ACHN (cell line): ENCODE data around the gene JAML.

Experiments
- DNase-seq: peaks from one replicate; pipeline ENCODE4 v3.0.0-alpha.2; 2015
- in situ Hi-C: cut with HindIII; loops from 2 replicates; pipeline ENCODE4 v1.10.0; 2017; ENCODE audit warnings: low sequenced_read_pairs, low pct_ligation_motif_present, low pct_unique_long_range_greater_than_20kb

JAML gene

DNA sequence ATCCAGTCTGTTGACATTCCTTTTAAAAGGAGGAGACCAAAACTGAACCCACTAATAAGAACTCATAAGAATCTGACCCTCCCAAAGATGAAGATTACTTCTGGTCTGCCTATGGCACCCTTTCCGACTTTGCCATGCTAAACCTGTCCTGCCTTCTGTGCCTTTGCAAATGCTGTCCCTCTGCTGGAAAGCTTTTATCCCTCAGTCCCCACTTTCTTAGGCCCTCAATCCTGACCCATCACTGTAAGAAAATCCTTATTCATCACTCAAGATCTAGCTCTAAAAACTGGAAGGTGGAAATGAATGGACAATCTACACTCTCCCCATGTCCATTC lies 16.9 kb upstream of the JAML start:
- in situ Hi-C loops: no loop called here
- DNase-seq: no peak

DNA sequence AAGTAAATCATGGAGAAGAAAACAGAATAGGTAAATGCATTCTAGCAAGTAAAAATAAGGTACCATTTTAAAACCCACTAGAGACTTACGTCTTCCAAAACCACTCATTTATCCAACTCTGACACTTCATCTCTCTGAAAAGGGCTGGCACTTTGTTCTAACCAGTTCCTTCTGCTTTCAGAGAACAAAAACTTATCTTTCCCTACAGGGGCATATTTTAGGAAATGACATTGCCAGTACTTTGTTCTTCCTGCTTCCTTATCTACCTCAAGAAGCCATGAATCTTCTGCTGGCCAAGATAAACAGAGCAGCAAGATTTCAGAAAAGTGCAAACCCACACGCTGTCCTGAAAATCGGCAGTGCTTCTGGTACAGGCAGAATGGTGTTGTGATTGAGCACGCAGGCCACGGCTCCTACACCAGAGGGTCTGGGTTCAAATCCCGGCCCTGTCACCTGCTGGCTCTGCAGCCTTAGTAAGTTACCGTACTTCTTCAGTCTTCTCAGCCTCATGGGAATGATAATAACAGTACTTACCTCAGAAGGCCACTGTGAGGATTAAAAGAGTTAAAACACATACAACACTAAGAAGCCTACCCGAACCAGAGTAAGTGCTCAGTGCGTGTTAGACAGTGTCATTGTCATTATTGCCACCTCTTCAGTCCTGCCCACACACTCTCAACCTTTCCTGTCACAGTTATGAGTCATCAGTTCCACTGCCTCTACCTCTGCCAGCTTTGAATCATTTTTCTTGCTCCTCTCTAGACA lies 16.4 kb upstream of the JAML start:
- DNase-seq: peak; percentile 24
- in situ Hi-C loops: no loop called here

DNA sequence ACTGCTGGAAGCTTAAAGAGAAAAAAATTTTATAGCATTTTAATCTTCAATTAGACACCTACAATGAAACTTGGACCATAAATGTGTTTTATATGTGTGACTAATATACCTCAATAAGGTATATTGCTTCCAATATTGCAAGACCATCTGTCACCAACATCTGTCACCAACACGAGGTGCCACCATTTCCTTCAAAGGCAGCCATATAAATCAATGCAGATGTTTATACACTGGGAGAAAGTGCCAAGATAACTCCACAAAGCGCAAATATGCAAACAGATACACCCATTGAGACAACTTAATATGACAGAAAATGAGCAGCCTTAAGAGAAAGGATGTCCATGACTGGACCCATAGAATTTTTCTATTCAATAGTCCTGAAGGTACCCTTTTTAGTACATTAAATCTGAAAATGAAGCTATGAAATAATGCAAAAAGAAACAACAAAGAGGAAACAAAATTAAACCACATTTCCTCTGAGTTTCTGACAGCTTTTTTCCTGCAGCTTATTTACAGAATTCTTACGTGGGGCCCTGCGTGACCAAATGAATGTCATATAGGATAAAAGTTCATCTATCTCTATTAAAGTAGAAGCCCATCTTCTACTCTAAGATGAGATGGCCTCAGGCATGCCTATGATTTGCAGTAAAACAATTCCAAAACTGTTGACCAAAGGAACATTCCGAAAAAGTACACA lies 14.8 kb upstream of the JAML start:
- in situ Hi-C loops: no loop called here
- DNase-seq: no peak

DNA sequence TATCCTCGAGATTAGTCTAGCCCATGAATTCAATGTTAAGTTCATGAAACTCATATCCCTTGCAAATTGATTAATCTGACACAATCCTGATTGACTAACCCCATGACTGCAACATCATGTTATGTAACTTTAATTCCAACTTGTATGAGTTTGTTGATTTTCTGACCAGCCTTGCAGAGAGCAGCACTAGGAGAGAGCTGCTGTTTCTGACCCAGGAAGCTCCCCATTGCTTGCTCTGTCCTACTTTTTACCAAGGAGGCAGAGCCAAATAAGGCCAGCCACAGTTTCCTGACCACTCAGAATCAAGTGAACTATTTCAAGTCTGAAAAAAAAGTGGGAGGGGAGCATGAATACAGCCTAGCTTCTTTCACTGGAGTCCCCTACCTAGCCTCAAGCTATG lies 14.1 kb upstream of the JAML start:
- no peak for DNase-seq

DNA sequence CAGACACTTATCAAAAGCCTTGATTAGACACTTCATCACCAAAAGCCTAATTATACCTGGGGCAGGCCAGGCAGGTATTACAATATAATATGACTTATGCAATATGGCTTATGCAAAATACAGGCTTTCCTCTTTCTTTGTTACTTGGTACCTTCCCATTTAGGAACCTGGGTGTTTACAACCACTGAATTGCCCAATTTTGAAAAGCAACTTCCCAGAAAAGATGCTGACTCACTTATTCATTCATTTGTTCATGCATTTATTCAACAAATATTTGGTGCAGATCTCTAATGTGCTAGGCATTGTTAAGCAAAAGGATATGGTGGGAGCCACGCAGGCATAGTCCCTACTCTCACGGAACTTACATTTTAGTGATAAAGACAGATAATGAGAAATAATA lies 13.6 kb upstream of the JAML start:
- no peak for DNase-seq
- in situ Hi-C loops: no loop called here

More for the DNA sequence above, 14.1 kb upstream of the JAML start:
- in situ Hi-C loops: no loop called here

DNA sequence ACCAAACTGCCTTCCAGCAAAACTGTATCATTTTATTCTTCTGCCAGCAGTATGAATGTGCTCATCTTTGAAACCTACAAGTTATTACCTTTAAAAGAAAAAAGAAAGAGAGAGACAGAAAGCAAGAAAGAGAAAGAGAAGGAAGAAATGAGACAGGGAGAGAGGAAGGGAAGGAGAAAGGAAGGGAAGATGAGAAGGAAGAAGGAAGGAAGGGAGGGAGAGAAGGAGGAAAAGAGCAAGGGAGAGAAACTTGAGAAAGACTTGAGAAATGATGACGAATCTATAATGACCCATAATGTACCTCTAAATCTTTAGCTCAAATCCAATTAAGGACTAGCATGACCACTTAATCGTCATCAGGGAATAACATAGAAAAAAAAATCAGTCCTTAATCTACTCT lies 11.4 kb upstream of the JAML start:
- no peak for DNase-seq
- in situ Hi-C loops: no loop called here

DNA sequence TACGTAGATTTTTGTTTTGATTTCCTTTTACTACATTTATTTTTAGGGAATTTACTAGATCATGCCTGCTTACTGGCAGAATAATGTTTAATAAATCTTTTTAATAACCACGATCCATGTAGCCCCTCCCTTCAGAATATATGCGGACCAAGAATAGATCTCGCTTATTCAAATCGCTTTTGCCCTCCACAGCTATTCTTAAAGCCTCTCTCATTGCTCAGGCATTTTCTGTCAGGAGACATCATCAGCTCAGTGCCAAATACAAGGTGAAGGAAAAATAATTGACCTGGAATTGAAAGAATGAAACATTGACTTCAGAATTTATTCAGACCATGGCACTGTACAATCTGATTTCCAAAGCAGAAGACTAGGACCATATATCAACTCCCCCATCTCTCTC lies 10.0 kb upstream of the JAML start:
- in situ Hi-C loops: no loop called here
- DNase-seq: no peak

DNA sequence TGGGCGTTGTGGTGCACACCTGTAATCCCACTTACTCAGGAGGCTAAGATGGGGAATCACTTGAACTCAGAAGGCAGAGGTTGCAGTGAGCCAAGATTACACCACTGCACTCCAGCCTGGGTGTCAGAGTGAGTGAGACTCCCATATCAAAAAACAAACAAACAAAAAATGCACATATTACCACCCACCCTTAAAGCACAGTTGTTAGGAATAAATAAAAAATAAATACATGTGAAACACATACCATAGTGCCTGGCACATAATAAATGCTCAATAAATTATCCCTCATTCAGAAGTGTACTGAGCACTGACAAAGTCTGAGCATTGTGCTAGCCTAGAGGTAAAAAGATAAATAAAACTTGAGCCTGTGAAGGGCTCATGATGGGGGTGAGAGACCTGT lies 9.0 kb upstream of the JAML start:
- in situ Hi-C loops: no loop called here
- no peak for DNase-seq

DNA sequence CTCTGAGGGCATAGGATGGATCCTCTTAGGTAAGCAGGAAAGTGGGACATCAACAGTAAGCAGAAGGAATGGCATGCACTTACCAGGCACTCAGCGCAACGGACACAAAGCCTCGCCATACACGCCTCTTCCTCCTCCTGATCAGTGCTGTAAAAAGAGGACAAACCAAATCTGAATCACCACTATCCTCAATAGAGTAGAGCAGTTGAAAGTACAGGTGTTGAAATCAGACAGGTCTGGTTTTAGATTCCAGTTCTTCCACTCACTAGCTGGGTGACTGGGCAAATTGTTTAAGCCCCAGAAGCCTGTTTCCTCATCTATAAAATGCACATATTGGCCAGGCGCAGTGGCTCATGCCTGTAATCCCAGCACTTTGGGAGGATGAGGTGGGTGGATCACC lies 8.6 kb upstream of the JAML start:
- no peak for DNase-seq
- in situ Hi-C loops: no loop called here

DNA sequence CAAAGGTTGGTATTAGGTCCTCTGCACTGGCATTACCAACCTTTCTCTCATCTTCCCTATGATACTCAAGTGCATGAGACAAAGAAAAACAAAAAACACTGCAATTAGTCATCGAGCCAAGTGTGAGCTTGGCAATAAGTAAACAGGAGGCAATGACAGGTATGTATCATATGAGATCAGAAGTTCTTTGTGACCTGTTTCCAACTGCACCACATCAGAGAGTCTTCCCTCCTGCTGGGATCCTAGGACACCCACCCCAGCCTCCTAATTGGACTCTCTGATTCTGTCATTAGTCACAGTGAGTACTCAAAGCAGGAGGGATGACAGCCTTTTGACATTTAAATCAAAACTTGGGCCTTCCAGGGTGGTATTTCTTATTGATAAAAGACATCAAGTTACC lies 7.8 kb upstream of the JAML start:
- no peak for DNase-seq
- in situ Hi-C loops: no loop called here

DNA sequence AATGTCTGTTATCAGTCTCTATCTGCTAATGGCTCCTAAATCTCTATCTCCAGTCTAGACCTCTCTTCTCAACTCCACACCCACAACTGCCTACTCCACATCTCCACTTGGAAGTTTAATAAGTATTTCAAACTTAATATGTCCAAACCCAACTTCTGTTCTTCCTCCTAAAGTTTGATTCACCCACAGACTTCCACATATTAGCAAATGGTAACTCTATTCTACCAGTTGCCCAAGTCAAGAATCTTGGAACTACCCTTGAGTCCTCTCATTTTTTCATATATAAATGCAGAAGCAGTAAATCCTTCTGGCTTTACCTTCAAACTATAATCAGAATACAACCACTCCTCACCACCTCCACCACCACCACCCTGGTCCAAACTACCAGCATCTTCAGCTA lies 6.7 kb upstream of the JAML start:
- in situ Hi-C loops: no loop called here
- no peak for DNase-seq

DNA sequence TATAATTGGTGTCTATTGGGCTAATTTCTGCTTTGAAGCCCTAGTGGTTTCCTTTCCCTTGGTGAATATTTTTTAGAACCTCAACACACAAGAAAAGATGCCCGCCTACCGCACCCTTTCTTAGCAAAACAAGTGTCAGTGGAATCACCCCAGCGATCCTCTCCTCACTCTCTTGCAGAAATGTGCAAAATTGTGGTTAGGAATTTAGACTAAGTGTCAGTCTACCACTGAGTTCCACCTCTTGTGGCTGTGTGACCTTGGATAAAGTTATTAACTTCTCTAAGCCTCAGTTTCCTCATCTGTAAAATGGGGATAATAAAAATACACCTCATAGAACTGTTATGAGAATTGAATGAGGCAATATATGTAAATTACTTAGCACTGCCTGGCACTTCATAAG lies 5.3 kb upstream of the JAML start:
- no peak for DNase-seq
- in situ Hi-C loops: no loop called here

DNA sequence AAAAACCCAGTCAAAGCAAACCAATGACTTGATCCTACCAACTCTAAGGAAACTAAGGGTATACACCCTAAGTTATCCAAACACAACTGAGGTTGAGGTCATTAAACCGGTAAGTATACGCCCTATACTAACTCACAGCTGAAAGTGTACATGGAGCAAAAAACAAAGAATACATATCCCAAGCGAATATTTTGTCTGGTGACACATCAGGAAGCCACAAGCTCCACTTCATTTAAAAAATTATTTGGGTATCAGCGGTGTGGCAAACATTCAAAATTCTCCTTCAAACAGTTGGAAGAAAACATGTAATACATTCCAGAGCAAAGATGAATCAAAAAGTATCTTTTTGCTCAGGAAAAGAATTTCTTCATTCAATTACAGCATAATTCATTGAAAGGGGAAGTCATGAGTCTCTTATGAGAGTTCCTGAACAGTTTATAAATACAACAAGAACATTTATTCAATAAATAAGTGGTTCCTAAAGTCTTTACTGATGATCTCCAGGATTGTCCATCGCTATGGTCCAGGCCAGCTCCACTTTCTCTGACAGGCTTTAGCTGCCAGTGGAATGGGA lies 4.5 kb upstream of the JAML start:
- no peak for DNase-seq

DNA sequence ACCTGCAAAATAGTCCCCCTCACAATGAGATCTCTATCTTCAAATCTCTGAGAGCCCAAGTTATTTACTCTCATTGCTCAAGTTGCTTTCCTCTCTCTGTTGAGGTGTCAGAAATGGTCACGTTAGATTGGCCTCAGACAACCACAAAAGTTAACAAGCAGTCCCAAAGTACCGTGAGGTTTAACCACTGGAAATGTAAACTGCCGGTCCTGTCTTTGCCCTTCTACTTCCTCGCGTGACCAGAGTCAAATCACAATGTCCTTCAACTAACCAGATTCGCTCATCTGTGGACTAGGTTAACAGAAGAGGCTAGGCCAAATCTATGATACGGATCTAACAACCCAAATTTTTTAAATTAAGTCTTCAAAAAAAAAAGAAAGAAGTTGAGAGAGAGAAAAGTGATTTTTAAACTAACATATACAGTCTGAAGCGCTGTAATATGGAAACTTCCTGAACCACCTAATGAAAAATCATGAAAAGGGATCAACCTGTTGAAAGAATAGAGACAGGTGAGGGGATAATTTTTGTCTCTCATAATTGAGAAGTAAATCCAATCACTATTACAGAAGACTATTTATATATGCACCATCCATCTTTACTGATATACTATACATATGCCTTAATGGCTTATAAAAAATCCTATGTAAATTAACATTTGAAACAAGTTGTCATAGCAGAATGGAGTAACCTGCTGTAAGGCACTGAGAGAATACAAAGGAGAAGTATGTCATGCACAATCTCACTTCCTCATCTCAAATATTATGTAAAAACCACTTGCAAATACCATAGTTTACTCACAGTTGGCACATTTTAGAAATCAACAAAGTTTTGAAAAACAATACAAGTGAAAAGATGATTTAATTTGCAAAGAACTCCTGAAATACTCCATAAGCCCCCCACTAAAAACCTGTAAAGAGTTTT lies 3.3 kb upstream of the JAML start:
- no peak for DNase-seq
- in situ Hi-C loops: no loop called here

More for the DNA sequence above, 4.5 kb upstream of the JAML start:
- in situ Hi-C loops: no loop called here

DNA sequence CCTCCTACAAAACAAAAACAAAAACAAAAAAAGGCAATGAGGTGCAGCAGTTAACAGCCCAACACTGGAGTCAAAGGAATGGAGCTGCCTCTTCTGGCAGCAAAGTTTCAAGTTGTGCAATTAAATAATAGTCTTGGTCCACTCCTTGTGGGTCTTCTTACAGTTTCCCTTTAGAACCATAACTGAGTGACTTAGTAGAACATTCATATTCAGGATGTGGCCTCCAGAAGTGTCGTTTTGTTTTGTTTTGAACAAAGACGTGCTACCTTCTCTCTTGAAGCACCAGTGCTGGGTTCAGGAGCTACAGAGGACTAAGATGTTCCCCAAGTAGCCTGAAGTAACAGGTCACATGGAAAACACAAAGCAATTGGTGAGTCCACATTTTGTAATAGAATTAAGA lies 2.0 kb upstream of the JAML start:
- in situ Hi-C loops: no loop called here
- no peak for DNase-seq

DNA sequence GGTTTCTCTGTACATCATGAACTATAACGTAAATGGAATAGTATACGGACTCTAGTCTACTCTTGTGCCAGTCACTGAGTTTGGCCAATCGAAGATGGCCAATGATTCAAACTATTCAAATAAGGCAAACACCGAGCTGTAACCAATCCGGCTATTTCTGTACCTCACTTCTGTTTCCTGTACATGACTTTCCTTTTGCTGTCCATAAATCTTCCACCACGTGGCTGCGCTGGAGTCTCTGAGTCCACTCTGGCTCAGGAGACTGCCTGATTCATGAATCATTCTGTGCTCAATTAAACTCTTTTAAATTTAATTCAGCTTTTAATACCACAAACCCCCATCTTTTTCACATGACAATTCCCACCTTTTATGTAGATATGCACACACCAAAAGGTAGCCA lies 1.5 kb upstream of the JAML start:
- in situ Hi-C loops: no loop called here
- DNase-seq: no peak

DNA sequence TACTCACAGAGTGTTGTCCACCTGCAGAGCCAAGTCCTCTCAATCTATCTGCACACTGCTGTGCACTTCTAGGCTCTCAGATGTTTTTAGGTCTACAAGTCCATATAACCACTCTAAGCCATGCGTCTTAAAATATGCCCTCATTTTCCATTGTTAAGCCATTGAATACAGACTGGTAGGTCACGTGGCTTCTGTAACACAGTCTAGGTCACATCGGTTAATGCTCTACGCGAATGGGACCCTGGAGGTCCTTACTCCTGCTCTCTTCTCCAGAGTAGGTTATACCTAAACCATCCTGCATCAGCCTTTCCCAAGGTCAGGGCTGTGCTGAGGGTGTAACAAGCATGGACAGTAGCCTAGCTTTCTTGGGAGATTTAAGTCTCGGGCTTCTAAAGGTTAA lies 819 bp downstream of the JAML start:
- in situ Hi-C loops: no loop called here
- DNase-seq: no peak

DNA sequence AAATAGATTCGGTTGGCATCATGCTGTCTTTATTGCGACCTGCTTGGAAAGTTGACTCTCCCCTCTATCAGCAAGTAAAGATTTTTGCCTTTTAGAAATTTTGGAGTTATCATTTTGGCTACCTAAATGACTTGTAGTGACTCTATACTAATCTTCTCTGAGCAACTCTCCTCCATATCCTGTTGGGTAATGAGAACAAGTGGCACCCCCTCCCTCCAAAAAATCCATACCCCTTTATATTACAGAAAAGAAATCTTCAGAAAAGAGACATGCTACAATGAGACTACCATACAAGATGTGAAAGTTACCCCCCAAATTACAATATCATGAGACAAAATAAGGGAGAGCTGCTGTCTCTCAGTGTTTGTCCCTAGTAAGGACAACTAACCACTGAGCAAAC lies 1.2 kb downstream of the JAML start:
- in situ Hi-C loops: no loop called here
- no peak for DNase-seq

DNA sequence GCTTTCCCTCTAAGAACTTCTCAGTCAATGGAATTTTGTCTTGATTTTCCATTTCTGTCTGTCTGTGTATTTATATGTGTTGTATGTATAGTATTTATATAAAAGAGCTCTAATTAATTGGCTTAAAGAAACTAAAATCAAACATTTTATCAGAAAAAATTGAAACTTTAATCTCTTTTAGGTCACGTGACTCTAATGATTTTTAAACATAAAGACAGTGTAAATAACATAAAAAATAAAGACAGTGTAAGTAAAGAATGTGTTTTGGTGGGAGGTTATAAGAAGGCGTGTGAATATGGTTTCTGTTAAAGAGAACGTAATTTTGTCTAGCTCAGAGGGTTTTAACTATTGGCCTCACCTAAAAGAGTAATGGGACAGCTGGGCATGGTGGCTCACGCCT lies 2.4 kb downstream of the JAML start:
- in situ Hi-C loops: no loop called here

More for the DNA sequence above, 2.4 kb downstream of the JAML start:
- DNase-seq: no peak
